ENCODE measurements around the gene GTF2H2.

DNA sequence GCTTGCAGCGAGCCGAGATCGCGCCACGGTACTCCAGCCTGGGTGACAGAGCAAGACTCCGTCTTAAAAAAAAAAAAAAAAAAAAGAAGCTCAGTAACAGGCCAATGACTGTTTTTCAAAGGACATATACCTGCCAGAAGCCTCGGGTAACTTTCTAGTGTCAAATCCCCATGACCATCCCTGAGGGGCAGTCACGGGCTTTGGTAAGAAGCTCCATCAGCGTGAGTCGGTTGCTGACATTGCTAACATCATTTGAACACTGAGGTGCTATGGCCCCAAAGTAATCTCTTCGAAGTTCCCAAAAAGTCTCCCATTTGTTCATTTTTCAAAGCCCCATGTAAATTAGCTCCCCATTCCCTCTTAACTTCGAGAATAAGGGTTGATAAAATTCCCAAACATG is 53.9 kb downstream of the GTF2H2 start:
- TF ChIP-seq, protein P1, sequence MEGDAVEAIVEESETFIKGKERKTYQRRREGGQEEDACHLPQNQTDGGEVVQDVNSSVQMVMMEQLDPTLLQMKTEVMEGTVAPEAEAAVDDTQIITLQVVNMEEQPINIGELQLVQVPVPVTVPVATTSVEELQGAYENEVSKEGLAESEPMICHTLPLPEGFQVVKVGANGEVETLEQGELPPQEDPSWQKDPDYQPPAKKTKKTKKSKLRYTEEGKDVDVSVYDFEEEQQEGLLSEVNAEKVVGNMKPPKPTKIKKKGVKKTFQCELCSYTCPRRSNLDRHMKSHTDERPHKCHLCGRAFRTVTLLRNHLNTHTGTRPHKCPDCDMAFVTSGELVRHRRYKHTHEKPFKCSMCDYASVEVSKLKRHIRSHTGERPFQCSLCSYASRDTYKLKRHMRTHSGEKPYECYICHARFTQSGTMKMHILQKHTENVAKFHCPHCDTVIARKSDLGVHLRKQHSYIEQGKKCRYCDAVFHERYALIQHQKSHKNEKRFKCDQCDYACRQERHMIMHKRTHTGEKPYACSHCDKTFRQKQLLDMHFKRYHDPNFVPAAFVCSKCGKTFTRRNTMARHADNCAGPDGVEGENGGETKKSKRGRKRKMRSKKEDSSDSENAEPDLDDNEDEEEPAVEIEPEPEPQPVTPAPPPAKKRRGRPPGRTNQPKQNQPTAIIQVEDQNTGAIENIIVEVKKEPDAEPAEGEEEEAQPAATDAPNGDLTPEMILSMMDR (conservative IDR thresholded peaks at IDR 0.05; ENCODE audit: low read depth, low read length): no peak
- TF ChIP-seq EZH2 (IDR thresholded peaks at IDR 0.05; ENCODE audit: low read length, unreplicated experiment) (no peak), EZH2phosphoT487 (IDR thresholded peaks at IDR 0.05; ENCODE audit: borderline replicate concordance, low read length) (no peak)

Data from PC-3 (cell line).